HG03442 (cell line): ENCODE results near the gene TXNDC16.

Source experiments
- ATAC-seq: cut with Tn5 transposase; IDR thresholded peaks from one replicate; pipeline ENCODE4 v1.9.1; 2021; ENCODE audit warnings: mild to moderate bottlenecking, moderate library complexity; ENCODE audit not compliant: unreplicated experiment

The TXNDC16 gene

GRCh38 chr14:52397844-52398243 is 154.5 kb downstream of the TXNDC16 start:
- ATAC-seq = no peak

GRCh38 chr14:52395728-52396127 is 156.6 kb downstream of the TXNDC16 start:
- no peak for ATAC-seq

GRCh38 chr14:52391881-52392615 is 160.3 kb downstream of the TXNDC16 start:
- no peak for ATAC-seq
